Femur (tissue), 1 donor: ENCODE results near the gene CCDC144A.
"Not testable (repeated sequence)": the region's sequence is repeated elsewhere in the genome, so short reads cannot be mapped to it uniquely, and the experiment has no call there.

Experiments
- DNase-seq: peaks from one replicate; pipeline ENCODE4 v3.0.0-alpha.2; 2017

Gene CCDC144A

GRCh38 chr17:16689731-16690281, at the start of gene CCDC144A:
TSS of gene CCDC144A (plus strand) at chr17:16690241. CDS start at chr17:16690401, 160 bp downstream.
- not testable (repeated sequence) for DNase-seq

- no peak for DNase-seq
Measured at GRCh38 chr17:16649585-16649984, 40.5 kb upstream of the CCDC144A start.

GRCh38 chr17:16652252-16652651, 37.8 kb upstream of the CCDC144A start:
- DNase-seq: no peak

GRCh38 chr17:16652847-16653366, 37.1 kb upstream of the CCDC144A start:
- DNase-seq: no peak

GRCh38 chr17:16653367-16654041, 36.5 kb upstream of the CCDC144A start, which contains the start of gene ZNF624:
TSS of gene ZNF624 (minus strand) at chr17:16653850.
- DNase-seq: peak; percentile 95

- DNase-seq: no peak
Measured at GRCh38 chr17:16661217-16661616, 28.8 kb upstream of the CCDC144A start.

GRCh38 chr17:16662936-16663335, 27.1 kb upstream of the CCDC144A start:
- no peak for DNase-seq

- not testable (repeated sequence) for DNase-seq
Measured at GRCh38 chr17:16666553-16666906, 23.5 kb upstream of the CCDC144A start.

- DNase-seq: peak; percentile 41
Measured at GRCh38 chr17:16666907-16667636, 23.0 kb upstream of the CCDC144A start.

GRCh38 chr17:16676676-16677268, 13.3 kb upstream of the CCDC144A start:
- no peak for DNase-seq

GRCh38 chr17:16683290-16684138, 6.5 kb upstream of the CCDC144A start:
- DNase-seq: not testable (repeated sequence)

GRCh38 chr17:16686019-16686418, 4.0 kb upstream of the CCDC144A start:
- not testable (repeated sequence) for DNase-seq

- not testable (repeated sequence) for DNase-seq
Measured at GRCh38 chr17:16687151-16687550, 2.9 kb upstream of the CCDC144A start.

- DNase-seq: not testable (repeated sequence)
Measured at GRCh38 chr17:16690447-16690846, 406 bp downstream of the CCDC144A start.

- DNase-seq: not testable (repeated sequence)
Measured at GRCh38 chr17:16697603-16698002, 7.6 kb downstream of the CCDC144A start.

- DNase-seq: not testable (repeated sequence)
Measured at GRCh38 chr17:16745492-16746203, 55.6 kb downstream of the CCDC144A start.

- DNase-seq: not testable (repeated sequence)
Measured at GRCh38 chr17:16746571-16746970, 56.5 kb downstream of the CCDC144A start.

- not testable (repeated sequence) for DNase-seq
Measured at GRCh38 chr17:16750515-16750914, 60.5 kb downstream of the CCDC144A start.

GRCh38 chr17:16751224-16751923, 61.3 kb downstream of the CCDC144A start:
- DNase-seq: not testable (repeated sequence)

GRCh38 chr17:16751924-16752287, 61.9 kb downstream of the CCDC144A start:
- DNase-seq: not testable (repeated sequence)

GRCh38 chr17:16757520-16757919, 67.5 kb downstream of the CCDC144A start:
- not testable (repeated sequence) for DNase-seq
